NCI-H2196 (cell line): ENCODE measurements around the gene RPP21.
A peak's percentile ranks its signal among the peaks of the same experiment; 100 is the strongest.

ENCODE experiments used
- DNase-seq: peaks from one replicate; lab custom pipeline; 2025; ENCODE audit not compliant: unreplicated experiment; lab: John Stamatoyannopoulos, UW

Gene RPP21

DNA sequence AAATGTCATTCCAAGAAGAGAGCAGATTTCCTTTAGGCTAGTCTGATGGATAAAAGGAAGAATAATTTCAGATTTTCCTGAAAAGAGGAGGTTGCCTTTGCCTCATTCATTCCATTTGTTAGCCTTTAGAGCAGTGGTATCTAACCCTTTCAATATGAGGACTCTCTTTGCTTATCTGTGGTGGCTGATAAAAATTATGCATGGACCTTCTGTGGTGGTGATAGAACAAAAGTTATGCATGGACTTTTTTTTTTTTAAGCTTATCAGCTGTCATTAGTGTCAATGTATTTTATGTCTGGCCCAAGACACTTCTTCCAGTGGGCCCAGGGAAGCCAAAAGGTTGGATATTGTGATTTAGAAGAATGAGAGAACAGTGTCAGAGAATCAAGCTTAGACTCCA is 16.6 kb upstream of the RPP21 start:
- DNase-seq, result no peak

GRCh38 chr6:30329331-30329730 is 15.6 kb upstream of the RPP21 start:
- no peak for DNase-seq

DNA sequence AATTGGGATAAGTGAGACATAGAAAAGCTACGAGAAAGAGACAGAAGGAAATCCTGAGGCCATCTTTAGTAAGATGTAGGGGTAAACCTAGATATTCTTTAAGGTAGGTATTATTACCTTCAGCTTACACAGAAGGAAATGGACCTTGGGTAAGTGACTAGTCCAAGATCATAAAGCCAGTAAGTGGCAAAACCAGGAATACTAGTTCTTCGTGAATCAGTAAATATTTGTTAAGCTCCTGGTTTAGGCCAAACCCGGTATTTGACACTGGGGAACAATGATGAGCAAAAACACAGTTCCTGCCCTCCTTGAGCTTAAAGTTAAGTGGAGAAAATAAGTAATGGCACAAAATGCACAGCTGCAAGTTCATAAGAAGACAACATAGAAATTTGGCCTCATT is 13.0 kb upstream of the RPP21 start:
- DNase-seq, result no peak

GRCh38 chr6:30334075-30334783 is 10.7 kb upstream of the RPP21 start:
- no peak for DNase-seq

- no peak for DNase-seq
These were observed 4.3 kb upstream of the RPP21 start for GRCh38 chr6:30340589-30341054.

- DNase-seq, result no peak
These were observed 3.7 kb upstream of the RPP21 start for GRCh38 chr6:30341218-30341617.

GRCh38 chr6:30341728-30342127 is 3.2 kb upstream of the RPP21 start:
- no peak for DNase-seq

DNA sequence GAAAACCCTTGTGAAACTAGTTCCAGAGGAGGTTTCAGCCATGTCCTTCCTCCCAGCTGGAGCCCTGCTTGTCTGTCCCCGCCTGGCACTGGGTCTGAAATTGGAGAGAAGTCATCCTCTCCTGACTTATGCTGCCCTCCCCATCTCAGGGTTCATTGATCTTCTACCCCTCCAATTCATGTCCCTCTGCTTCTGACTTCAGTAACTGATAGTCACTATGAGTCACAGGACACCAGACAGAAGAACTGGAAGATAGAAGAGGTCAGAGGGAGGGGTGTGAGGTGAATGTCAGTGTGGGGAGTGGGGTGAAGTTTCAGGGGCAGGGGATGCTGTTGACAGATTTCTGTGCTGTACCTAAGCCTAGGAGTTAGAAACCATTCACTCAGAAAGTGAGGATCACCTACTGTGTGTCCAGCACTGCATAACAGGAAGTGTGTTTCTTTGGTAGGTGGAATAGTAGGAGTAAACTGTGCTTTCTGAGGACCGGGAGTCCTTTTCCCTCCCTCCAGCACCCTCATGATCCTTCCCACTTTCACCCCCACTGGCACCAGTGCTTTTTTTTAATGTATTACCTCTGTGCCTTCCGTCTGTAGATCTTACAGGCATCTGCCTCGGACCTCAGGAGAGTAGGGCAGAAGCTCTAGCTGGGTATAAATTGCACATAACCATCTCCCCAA is 627 bp upstream of the RPP21 start:
- no peak for DNase-seq

DNA sequence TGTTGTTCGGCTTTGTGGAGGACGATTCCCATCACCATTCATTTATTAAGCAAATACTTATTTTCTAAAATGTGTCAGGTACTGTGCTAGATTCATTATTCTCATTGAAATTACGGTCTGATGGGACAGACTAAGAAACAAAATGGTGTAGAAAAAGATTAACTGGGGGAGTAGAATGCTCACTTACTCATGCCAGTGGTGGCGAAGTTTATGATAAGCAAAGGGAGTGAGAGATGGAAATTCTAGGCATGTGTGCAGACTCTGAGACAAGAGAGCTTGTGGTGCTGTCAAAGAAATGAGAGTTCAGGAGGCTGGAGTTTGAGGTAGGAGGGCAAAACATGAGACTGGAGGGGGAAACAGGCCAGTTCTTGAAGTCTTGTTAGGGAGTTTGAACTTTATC is 896 bp downstream of the RPP21 start:
- no peak for DNase-seq

DNA sequence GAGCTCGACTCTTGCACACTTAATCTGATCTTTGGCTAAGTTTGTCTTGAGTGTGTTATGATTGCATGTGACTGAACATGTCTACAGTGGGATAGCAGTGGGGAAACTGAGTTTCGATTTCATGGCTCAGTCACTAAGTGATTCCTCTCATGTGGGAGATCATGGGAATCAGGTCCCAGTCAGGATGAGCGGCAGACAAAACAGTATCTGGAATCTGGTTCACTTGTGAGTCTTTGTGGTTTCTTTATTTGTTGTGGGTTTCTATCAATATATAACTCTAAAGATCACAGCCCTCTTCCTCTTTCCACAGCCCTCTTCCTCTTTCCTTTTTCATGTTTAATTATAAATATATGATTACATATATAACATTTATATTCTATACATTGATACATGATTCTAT is 4.0 kb downstream of the RPP21 start:
- DNase-seq, result no peak

DNA sequence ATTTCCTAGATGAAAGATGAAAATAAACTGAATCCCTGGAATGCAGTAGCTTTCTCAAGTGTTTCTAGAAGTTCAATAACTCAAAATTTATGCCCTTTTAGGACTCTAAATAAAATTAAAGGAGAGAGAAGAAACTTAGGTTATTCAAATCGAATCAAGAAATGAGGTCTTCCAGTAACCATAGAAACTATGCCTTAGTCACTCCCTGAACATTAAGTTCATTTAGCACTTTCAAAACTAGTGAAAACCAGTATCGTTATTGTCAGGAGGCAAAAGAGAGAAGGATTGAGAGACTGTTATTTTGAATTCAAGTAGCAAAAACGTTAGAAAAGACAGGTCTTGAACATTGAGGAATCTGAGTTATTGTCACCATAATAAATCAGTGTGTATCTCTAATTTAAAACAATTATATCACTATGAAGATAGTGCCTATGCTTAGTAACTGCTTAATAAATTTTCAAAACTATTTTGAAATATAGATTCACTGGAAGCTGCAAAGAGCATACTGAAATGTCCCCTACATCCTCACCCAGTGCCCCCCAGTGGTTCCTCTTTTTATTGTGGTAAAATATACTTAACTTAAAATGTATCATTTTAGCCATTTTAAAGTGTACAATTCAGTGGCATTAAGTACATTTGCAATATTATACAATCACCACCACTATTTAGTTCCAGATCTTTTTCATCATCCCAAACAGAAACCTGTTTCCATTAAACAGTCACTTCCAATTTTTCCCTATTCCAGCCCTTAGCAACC is 4.6 kb downstream of the RPP21 start:
- DNase-seq, result no peak

GRCh38 chr6:30350524-30350923 is 5.6 kb downstream of the RPP21 start:
- no peak for DNase-seq

DNA sequence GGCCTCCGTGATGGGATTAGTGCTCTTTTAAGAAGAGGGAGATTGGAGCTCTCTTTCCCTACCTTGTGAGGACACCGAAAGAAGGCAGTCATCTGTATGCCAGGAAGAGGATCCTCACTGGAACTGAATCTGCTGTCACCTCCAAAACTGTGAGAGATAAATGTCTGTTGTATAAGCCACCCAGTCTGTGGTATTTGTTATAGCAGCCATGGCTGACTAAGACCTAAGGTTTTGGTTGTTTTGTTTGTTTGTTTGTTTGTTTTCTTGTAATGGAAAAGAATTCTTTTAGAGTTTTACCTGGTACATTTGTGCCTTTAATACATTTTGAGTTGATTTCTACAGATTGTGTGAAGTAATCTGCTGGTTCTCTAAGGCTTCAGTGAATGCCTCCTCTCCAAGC is 7.6 kb downstream of the RPP21 start:
- DNase-seq, result no peak

- DNase-seq, result no peak
These were observed 10.3 kb downstream of the RPP21 start for GRCh38 chr6:30355281-30355680.

- no peak for DNase-seq
These were observed 11.6 kb downstream of the RPP21 start for GRCh38 chr6:30356536-30356935.

- DNase-seq, result peak; percentile 13
These were observed 13.0 kb downstream of the RPP21 start for GRCh38 chr6:30357678-30358540.

- DNase-seq, result no peak
These were observed 14.3 kb downstream of the RPP21 start for GRCh38 chr6:30359276-30359675.

DNA sequence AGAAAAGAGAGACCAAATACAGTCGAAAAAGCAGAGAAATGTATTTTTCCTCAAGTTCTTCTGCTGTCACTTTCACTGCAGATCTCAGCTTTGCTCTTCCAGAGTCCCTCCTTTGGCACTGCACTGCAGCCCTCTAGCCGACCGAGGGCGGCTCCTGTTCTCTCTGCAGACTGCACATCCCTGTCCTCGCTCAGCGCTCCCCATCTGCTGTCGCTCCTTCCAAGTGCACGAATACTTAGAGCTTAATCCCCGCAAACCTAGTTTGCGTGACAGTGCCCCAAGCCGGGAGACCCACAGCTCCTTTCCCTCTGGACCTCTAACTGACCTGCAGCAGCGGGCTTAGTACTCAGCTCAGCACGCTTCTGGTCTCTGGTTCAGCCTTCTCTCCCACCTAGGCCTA is 15.2 kb downstream of the RPP21 start:
- DNase-seq, result no peak

- no peak for DNase-seq
These were observed 16.7 kb downstream of the RPP21 start for GRCh38 chr6:30361661-30362060.

- DNase-seq, result no peak
These were observed 18.5 kb downstream of the RPP21 start for GRCh38 chr6:30363459-30363858.

DNA sequence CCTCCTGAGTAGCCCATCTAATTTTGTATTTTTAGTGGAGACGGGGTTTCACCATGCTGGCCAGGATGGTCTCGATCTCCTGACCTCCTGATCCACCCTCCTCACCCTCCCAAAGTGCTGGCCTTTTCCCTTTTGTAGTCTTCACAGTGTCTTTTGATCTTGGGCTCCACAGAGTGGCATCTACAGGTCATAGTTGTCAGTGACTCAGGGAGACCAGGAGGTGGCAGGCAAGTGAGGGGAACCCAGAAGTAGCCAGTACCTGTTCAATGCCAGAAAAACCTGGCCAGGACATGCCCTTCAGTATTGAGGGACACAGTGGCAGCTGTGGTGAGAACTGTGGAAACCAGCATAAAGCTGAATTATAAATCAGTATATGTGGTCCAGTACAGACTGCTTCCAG is 19.6 kb downstream of the RPP21 start:
- no peak for DNase-seq
